HG03103 (cell line): ENCODE results near the gene EHHADH.
"Not testable (repeated sequence)": the region's sequence is repeated elsewhere in the genome, so short reads cannot be mapped to it uniquely, and the experiment has no call there.

Source experiments
- ATAC-seq: cut with Tn5 transposase; IDR thresholded peaks from one replicate; pipeline ENCODE4 v1.9.1; 2021; ENCODE audit warnings: low read depth; ENCODE audit not compliant: unreplicated experiment

EHHADH gene

DNA sequence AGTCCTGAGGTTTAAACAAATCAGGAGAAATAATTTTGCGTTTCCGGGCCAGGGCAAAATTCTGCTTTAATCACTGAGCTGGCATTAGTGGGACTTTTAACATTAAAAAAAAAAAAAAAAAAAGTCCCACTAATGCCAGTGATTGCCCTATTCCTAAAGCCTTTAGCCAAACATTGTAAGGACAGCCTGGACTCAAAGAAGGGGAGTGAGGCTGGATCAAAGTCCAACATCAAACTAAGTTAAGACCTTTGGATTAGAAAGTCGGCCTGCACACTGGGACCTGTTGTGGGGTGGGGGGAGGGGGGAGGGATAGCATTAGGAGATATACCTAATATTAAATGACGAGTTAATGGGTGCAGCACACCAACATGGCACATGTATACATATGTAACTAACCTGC lies 716 bp downstream of the EHHADH start:
- ATAC-seq = not testable (repeated sequence)

DNA sequence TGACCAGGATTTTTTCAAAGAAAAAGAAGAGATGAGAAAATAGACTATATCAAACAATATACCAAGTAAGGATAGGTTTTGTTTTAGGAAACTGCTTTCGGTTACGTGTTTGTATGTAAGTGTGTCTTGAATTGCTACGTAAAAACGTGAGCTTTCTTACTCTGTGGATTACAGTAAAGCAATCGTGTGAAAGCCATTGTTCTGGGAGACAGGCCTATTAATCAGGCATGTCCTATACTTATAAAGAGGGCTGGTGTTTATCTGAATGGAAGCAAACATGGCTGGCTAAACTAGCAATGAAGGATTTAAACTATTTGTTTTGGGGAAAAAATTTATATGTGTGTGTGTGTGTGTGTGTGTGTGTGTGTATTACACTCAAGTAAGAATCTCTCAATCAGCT lies 2.6 kb downstream of the EHHADH start:
- ATAC-seq = no peak

DNA sequence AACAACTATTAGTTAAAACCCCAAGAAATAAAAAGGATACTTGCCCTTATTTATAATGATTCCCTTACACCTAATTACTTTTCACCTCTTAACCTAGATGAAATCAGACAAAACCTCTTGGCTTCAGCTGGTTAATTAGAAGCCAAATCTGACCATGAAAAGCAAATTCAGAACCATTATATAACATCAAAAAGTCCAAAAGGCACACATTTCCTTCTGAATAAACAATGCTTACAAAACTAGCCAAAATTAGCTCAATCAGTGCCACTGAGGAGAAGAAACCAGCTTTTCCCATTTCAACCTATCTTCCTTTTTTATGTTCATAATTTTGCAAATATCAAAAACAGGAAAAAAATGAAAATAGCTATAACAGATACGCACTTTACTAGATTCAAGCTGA lies 3.2 kb downstream of the EHHADH start:
- ATAC-seq = no peak

DNA sequence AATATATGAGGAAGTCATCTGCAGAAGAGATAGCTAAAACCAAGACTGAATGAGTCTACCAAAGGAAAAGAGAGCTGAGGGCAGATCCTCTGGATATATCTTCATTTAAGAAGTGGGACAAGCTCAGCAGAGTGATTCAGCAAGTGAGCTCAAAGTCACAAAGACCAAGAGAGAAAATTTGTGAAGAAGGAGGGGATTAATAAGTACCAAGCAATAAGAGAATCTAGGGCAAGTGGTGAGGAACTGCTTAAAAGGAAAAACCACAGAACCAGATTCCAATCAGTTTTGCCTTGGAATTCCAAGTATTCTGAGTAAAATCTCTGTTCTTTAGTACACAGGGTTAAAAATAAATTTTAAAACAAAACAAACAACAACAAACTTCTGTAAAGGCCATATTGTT lies 3.6 kb downstream of the EHHADH start:
- ATAC-seq = no peak

DNA sequence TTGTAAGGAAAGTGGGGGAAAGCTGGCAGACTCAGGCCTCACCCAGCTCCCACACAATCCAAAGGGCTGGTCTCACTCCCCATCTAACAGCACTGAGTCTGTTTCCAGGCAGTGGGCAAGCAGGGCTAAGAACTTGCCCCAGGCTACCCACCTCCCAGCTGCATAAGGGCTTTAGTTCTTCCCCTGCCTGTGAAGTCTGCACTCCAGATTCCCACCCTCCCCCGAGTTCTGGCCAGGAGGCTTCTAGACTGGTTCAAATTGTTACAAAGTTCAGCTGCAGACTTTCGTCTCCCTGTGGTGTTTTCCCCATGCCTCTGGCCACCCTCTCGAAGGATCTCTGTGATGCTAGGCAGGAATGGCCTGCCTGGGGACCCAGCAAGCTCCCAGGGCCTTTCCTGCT lies 11.2 kb downstream of the EHHADH start:
- ATAC-seq = no peak

DNA sequence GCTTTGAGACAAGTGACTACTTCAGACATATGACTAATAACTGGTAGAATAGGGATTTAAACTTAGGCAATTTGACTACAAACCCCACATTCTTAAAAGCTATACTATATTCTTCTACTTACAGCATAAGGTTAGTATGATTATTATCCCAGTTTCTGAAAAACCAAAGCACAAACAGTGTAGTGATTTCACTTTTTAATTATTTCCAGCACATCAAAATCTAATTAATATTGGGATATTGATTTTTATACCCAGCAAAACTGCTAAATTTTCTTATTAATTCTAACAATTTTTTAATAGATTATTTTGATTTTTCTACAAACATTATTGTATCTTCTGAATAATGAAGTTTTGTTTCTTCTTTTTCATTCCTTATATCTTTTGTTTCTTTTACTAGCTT lies 16.9 kb downstream of the EHHADH start:
- ATAC-seq = no peak

DNA sequence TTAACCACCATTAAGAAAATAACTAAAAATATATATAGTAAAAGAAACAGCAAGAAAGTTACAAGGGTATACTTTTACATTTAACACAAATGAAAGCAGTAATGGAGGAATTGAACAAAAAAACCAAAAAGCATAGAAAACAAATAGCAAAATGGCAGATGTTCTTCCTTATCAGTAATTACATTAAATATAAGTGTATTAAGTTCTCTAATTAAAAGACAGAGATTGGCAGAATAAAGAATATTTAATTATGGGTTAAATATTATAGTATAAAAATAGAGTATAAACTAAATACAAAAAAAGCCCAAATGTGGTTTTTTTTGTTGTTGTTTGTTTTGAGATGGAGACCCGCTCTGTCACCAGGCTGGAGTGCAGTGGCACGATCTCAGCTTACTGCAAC lies 20.5 kb downstream of the EHHADH start:
- ATAC-seq = no peak

DNA sequence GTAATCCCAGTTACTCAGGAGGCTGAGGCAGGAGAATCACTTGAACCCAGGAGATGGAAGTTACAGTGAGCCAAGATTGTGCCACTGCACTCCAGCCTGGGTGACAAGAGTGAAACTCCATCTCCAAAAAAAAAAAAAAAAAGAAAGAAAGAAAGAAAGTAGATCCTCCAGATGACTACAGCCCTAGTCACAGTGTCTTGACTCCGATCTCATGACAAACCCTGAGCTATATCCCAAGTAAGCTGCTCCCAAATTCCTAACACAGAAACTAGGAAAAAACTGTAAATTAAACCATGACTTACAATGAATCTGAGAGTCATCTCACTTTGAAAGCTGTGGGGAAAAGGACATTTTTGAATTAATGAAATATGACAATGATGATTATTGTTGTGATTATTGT lies 27.3 kb downstream of the EHHADH start:
- ATAC-seq = not testable (repeated sequence)

DNA sequence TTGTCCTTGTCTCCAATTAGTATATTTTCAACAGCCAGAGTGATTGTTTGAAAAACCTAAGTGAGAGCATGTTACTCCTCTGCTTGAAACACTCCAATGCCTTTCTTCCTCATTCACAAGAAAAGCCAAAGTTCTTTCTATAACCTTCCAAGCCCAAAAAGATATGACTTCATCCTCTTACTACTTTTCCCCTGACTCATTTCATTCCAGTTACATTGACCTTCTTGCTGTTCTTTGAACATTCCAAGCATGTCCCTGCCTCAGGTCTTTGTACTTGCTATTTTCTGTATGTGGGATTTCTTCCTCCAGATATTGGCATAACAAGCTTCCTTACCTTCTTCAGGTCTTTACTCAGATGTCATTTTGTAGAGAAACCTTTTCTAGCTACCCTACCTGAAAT lies 28.3 kb downstream of the EHHADH start:
- no peak for ATAC-seq

DNA sequence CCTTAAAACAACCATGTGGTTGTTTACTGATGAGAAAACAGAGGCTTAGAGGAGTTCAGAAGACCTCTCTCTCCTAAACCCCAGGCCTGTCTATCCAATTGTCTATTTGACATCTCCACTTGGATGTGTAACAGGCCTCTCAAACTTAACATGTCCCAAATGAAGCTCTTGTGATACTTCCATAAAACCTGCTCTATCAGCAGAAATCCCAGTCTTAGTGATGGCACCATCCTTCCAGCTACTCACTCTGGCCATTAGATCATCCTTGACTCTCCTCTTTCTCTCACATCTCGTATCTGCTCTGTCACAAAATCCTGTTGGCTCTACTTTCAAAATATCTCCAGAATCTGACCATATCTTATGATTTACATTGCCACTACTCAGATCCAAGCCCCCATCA lies 28.8 kb downstream of the EHHADH start:
- ATAC-seq = no peak

DNA sequence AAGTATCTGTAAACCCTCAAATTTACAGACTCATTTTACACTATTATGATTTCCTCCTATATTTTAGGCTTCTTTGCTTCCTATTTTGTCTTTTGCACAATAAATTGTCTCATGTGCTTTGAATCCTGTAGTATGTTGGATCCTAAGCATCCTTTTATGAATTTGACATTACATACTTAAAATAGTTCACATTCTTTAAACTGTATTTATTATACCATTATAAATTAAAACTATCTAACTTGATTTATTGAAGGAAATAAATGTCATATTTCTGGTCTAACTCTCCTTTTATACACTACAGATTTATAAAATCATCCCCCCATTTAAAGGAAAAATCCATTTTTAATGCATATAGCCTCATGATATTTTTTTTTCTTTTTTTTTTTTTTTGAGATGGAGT lies 32.6 kb downstream of the EHHADH start:
- ATAC-seq = no peak

DNA sequence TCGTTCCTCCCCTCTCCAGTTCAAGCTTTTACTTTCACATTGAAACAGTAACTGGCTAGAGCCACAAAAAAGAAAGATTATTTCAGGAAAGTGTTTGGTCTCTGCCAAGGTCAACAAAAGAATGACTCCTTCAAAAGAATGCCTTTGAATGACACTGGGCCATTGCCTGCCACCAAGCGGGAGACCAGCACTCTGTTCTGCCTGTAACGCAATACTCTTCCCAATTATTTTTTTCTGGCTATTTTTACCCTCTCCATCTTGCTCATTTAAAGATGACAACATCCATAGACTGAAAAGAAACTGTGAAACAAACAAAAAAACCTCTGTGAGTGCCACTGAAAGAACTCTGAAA lies 37.3 kb downstream of the EHHADH start:
- no peak for ATAC-seq

DNA sequence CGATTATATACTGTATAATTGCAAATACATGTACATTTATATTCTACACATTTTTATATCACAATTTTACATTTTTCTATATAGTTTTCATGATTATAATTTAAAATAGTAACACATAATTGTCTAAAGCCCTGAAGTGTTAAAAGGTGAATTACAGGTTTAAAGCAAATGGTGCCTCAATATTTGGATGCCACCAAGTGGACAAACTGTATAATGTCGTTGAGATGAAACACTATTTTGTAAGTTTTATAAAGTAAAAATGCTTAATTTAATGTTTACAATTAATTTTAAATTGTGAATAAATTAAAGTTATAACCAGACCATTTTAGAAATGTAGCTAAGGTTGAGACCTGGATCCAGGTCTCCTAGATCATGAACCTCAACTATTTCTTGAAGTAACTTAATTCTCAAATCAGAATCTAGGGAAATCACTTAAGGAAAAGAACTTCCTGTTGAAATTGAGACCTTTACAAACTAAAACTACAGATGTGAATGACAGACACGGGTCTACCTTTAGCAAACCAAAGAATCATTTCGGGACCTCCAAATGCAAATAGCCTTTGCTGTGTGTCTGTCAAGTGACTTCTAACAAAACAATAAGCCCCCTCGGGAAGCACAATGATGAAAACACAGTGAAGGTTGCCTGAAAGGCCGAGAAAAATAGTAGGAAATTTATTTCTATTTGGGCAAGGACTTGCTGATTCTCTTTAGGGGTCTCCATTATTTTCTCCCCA lies 37.8 kb downstream of the EHHADH start:
- ATAC-seq = no peak

DNA sequence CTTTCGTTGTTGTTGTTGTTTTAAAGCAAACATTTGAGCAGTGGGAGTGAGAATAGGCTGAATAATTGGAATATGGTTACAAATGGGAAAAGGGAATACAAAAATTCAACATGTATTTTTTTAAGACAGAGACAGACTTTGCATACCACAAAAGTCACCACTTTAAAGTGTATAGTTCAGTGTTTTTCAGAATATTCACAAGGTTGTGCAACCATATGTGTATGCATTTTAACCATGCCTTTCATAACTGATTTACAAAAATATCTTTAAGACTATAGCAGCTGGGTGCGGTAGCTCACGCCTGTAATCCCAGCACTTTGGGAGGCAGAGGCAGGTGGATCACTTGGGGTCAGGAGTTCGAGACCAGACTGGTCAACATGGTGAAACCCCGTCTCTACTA lies 41.3 kb downstream of the EHHADH start:
- no peak for ATAC-seq

DNA sequence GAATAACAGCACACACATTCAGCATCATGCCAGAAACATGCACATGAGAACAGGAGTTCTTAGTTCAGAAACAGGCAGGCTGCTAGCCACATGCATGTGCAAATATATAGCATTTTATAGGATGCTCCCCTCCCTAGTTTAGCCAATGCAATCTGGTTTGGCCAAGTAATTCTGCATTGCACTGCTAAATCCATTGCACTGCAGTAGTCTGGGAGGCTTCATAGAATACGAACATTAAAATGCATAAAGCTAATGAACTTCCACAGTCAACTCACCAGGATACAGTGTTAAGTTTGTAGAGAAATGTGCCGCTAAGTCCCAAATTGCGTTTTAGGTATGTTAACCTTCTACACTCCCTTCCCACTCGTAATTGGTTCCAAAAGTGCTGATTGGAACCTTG lies 41.8 kb downstream of the EHHADH start:
- ATAC-seq = no peak

DNA sequence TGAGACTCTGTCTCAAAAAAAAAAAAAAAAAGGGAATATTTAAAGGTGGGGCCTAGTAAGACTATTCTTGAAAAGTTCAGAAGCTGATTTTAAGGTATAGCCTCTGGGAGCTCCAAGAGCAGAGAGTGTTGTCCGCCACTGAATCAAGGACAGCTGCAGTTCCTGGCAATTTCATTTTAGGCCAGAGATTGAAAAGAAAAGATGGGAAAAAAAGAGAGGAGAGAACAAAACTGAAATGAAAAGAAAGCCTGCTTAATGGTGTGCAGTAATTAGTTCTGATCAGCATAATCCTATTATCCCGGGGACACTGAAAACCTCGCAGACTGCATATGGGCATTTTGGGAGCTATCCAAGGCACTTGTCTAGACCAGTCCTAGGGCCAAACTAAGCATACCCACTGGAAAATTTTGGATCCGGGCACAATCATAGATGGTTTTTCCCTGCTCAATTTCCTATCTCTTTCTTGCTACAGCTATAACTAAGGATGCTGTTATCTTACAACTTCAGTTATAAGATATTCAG lies 43.2 kb downstream of the EHHADH start:
- ATAC-seq = no peak

DNA sequence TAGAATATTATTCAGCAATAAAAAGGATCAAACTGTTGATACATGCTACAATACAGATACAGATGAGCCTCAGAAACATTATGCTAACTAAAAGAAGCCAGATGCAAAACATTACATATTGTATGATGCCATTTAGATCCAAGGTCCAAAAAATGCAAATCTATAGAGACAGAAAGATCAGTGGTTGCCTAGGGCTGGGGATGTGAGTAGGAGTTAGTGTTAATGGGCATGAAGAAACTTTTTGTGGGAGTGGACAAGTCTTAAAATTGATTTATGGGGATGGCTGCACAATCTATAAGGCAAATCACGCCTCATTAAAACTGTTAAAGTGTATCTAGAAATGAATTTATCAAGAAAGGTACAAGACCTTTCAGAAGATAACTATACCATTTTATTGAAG lies 45.0 kb downstream of the EHHADH start:
- ATAC-seq = no peak

DNA sequence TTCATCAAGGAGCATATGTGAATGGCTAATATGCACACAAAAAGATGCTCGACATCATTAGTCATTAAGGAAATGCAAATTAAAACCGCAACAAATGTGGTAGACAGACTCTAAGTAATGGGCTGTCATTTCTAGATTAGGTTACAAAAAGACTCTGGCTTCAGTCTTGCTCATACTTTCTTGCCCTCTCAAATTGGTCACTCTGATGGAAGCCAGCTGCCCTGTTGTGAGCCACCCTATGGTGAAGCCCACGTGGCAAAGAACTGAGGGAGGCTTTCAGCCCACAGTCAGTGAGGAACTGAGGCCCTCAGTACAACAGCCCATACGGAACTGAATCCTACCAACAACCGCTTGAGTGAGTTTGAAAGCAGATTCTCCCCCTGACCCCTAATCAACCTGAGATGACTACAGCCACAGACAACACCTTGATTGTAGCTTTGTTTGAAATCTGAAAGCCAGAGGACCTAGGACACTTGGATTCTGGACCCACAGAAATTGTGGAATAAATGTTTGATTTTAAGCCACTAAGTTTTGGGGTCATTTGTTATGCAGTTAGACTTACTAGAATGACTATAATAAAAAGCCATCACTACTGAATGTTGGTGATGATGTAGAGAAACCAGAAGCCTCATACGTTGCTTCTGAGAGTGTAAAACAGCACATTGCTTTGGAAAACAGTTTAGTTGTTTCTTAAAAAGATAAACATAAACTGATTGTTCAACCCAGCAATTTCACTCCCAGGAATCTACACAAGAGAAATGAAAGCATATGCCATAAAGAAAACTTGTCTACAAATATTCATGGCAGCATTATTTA lies 45.7 kb downstream of the EHHADH start:
- peak; percentile 96 for ATAC-seq

DNA sequence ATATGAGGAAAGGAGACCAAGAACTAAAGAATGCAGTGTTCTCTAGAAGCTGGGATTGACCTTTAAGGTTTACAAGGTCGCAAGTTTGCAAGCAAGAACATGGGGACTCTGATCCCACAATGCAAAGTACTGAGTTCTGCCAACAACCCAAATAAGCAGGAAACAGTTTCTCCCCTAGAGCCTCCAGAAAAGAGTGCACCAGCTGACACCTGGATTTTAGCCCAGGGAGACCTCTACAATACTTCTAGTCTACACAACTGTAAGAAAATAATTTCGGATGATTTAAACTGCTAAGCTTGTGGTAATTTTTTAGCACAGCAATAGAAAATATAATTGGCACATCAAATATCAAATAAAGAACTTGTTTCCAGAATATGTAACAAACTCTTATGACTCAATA lies 46.4 kb downstream of the EHHADH start:
- no peak for ATAC-seq

DNA sequence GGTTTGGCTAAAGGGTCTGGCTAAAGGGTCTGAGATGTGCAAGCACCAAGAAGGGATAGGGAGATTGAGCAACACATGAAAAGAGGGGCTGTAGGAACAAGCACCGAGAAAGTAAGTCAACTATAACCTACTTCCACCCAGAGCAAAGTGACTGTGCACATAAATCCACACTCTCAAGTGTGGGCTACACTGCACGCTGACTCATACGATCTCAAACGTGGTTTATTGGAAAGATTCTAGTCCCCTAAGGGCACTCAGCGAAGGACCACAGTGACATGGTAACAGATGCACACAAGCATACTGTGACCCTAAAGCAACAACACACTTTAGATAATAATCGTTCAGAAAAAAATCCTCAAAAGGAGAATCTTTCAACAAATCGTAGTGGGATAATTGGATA lies 48.0 kb downstream of the EHHADH start:
- no peak for ATAC-seq

DNA sequence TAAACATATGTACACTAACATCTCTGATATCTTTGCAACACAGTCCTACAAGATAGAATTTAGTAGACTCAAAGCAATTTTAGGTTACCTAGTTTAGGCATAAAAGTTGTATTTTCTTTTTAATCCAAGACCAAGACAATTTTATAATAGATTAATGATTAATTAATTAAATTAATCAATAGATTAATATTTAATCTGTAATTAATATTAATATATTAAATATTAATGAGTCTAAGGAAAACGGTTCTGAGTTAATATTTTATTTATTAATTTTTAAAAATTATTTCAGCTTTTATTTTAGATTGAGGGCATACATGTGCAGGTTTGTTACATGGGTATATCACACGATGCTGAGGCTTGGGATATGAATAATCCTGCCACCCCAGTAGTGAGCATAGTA lies 49.0 kb downstream of the EHHADH start:
- no peak for ATAC-seq

DNA sequence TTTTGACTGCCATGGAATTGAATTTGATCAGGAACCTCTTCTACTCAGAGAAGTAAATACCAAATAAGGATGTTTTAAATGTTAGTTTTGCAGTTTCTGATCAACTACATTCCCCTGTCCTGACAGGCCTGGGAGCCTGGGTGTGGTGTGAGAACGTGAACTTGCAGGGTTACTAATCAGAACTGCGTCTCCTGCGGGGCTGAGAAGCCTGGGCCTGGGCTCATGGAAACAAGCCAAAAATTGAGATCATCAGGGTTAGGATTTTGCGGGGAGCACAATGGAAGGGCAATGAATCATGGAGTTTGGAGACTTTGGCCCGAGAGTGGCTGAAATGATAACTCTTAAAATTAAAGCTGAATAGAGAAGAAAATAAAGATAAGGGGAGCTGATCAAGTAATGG lies 53.2 kb downstream of the EHHADH start:
- ATAC-seq = no peak
